GM19043 (cell line): ENCODE measurements around the gene OLFML2A.
A peak's percentile ranks its signal among the peaks of the same experiment; 100 is the strongest.
"Not testable (repeated sequence)": the region's sequence is repeated elsewhere in the genome, so short reads cannot be mapped to it uniquely, and the experiment has no call there.

Experiments used
- ATAC-seq: cut with Tn5 transposase; IDR thresholded peaks from one replicate; pipeline ENCODE4 v1.9.1; 2021; ENCODE audit warnings: low read depth; ENCODE audit not compliant: unreplicated experiment

The OLFML2A gene

DNA sequence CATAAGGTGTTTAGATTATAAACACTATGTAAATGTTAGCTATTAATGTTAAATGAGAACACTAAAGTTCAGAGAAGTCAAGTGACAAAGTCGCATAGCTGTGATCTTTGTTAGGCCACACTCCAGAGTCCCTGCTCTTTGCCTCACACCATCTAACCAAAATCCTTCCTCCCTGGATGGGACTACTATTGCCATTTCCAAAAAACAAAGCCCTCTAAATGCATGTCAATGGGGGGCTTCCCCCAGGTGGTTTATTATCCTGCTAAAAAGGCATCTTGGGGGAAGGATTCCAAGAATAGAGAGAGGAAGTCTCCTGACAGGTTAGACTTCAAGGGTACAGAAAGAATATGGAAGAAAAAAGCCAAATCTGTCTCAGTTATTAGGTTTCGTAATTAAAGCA, 16.2 kb upstream of the OLFML2A start:
- no peak for ATAC-seq

DNA sequence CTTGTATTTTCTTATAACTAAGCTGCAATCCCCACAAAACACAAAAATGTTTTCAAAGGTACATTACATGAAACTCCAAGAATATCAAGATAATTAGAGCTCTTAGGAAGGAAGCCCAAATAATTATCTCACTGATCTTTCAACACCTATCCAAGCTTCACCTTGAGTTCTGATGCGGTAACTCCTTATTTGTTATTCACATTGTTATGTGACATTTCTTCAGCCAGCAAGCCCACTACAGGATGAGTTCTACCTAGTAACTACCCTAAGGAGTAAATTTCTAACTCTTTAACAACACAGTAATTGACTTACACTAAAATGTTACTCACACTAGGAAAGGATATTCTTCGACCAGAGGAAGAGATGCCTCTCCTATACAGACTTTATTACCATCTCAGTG, 15.7 kb upstream of the OLFML2A start:
- no peak for ATAC-seq

DNA sequence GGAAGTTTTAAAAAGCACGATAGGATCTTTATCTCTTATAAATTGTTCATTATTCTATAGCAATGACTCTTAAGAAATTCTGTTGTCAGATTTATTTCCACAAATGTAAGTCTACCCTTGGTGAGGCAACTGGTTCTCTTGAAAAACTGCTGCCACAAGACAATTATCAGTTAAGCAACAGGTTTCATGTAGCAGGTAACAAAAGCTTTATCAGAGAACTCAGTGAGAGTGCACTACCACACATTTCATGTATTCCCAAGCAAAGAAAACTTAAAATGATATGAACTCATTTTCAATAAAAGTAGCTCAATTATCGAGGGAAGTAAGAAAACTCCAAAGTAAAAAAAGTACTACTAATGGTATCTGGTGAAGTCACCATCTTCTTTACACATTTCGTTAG, 15.2 kb upstream of the OLFML2A start:
- no peak for ATAC-seq

DNA sequence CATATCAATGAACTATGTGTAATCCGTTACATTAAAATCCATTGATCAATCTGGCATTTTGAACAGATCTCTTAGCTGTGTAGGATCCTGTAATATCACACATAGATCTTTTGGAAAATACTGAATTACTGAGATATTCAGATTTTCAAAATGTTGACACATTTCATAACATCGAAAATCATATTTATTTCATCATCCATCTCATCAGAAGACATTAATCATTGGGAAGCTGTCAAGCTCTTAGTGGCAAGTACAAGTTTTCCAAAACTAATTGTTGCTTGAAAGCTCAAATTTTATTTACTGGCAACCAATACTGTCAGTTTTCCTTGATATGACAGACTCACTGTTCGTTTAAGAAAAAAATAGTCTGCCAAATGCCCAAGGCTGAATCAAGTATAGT, 14.3 kb upstream of the OLFML2A start:
- no peak for ATAC-seq

DNA sequence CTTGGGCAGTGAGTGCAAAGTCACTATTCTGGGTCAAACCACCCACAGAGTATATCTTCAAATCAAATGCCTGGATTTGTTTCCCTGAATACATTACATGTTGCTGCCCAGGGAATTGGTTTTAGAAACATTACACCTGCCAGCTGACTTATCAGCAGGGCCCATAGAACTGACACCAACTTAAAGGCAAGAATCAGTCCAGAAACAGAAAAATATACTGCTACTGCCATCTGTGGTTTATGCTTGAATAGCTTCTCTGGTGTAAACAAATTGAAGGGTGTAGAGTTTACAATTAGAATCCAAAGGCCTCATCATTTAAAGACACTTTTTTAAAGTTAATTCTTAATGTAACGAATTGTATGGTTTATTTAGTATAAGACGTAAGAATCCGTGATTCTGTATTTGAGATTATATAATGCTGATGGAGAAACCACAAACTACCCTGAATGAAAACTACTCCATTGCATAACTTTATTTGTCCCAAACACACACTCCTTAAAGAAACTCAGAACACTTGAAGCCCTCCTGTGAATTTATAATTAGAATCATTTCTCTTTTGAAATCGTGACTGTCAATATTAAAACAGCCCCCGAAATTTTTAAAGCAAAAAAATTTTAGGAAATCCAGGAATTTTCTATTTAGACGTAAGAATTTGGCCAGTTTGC, 12.0 kb upstream of the OLFML2A start:
- no peak for ATAC-seq

DNA sequence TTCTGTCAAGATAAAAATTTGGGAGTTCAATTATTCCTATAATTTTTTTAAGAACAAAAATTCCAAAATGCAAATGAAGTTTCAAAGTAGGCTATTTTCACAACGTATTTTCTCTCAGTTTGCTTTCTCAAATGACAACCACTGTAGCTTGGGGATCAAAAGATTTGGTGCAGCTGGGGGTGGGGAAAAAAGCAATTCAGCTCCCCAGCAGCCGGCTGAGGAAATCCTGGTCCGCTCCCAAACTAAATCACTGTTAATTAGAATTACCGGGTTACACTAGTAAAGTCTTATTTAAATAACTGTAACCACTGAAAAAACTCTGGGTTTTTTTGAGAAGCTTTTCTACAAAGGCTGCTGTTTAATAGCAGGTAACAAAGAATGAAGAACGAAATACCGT, 11.5 kb upstream of the OLFML2A start:
- no peak for ATAC-seq

DNA sequence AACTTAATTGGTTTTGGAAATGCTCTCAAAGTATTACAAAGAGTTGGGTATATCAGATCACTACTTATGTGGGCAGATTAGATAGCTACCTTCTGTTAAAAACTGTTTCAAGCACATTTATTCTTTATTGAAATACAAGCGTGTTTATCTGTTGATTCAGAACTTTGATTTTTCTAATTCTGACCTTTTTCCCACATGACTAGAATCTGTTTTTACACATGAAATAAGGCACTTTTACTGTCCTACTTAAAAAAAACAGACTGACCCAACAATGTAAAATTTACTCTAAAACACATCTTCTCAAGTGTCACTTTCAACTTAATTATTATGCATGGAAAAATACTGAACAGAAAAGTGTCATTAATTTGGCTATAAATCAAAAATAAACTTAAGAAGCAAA, 10.6 kb upstream of the OLFML2A start:
- ATAC-seq = no peak

DNA sequence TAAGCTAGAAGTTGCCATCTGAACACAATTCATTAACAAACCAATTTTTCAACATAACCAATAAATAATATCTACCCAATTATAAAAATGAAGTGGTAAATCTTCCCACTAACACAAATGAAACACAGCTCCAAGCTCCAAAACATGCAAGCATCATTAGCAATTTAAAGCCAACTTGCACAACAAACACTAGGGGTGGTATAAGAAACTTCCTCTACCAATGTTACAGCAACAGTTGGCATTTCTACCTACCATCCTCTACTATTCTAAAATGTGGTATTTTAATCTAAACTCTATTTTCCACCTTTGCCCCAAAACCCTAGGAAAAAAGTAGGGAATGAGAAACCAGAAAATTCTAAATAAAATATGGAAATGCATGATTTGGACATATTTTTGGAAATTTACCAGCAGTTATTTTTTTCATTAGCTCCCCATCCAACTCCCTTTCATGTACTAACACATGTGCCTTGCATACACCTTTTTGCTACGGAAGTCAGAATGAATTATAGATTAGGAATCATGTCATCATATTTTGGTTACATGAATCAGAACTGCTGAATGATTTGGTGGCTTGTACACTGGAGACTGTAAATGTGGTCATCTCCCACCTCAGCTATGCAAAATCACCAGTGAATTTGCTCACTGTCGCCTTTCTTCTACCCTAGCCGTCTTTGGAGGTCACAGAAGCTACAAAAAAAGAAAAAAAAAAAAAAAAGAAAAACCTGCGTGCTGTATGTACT, 9.9 kb upstream of the OLFML2A start:
- ATAC-seq = no peak

DNA sequence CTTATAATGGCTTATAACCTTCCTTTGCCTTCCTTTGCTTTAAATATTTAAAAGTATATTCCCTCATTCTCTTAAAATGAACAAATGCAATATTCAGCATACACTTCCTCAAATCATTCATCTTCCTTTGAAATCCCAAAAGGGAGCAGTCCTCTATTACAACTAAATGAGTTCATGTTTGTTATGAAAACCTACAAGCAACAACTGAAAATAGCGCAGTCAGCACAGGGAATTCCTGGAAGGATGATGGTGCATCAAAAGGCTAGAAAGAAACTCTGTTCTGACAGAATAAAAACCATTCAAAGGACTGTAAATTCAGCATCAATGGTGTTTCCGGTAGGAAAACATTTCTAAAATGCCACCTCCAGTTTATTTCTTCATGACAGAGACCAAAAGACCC, 9.1 kb upstream of the OLFML2A start:
- ATAC-seq = no peak

DNA sequence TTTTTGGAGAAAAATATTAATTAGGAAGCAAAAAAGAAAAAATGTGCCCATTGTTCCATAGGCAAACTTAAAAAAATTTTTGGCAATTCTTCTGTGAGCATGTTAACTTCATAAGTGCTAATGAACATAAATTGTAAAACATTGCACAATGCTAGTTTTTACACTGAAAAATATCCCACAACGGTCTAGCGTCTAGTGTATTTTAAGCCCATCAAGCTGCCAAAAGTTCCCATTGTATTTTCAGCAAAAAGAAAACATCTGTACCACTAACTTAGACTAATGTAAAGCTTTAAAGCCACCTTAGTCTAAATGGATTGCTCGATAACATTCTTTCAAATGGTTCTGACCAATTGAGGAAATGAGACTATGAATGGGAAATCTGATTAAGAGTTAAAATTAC, 8.6 kb upstream of the OLFML2A start:
- no peak for ATAC-seq

DNA sequence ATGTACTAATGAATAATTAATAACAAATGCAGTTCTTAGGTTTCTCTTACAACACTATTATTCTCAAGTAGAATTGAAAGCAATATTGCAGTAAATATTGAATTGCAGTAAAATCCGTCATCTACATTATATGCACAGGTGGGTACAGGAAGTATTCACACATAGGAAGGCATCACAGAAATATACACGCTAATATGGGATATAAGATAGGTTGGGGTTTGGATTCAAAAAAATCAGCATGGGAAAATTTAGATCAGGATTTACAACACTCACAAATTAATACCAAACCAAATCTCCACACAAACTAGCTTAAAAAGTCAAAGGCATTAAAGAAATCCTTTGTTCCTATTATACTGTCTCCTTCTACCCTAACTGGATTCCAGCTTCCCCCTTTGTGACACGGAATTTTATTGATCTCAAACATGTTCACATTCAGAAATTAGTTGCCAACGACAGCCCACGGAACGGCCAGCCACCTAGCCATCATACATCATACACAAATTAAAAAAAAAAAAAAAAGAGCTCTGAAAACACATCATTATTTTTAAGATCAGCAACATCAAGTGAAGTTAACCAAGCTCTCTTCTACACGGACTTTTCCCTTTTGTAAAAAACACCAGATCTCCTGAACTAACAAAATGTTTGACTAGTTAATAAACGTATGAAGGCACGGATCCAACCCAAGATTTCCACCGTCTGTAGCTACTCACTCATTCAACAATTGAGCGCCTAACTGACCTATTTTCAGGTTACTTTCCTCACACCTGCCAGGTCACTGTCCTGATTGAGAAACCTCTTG, 8.0 kb upstream of the OLFML2A start:
- no peak for ATAC-seq

DNA sequence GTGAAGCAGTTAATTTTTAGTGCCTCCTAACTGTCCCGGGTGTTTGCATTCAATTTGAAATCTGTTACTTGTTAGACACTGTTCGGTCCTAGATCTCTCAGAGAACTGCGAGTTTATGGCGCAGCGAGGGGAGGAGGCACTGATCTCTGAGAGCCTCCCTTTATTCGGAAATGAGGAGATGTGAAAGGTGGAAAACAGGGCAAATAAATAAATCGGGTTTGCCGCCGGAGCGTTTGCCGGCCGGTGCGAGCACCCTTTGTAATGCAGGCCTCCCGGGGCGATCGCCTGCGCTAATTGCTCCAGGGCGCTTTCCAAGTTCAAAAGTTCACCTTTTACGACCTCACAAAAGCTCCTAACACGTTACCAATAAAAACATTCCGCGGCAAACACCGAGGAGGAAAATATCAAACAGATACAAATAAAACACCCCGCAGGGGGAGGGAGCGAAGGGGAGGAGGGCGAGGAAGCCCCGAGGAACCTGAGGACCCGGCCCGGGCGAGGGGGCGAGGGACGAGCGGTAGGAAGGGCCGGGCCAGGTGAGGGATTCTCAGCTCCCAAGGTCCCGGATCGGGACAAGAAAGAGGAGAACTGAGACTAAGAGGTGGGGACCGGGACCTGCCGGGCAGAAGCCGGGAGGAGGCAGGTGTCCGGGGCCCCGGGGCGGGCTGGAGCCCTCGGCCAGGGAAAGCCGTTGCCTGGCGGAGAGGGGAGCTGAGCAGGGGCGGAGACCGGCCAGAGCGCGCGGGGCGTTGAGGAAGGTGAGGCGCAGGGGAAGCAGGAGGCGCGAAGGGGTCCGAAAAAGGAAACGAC, 7.2 kb upstream of the OLFML2A start:
- ATAC-seq = no peak

DNA sequence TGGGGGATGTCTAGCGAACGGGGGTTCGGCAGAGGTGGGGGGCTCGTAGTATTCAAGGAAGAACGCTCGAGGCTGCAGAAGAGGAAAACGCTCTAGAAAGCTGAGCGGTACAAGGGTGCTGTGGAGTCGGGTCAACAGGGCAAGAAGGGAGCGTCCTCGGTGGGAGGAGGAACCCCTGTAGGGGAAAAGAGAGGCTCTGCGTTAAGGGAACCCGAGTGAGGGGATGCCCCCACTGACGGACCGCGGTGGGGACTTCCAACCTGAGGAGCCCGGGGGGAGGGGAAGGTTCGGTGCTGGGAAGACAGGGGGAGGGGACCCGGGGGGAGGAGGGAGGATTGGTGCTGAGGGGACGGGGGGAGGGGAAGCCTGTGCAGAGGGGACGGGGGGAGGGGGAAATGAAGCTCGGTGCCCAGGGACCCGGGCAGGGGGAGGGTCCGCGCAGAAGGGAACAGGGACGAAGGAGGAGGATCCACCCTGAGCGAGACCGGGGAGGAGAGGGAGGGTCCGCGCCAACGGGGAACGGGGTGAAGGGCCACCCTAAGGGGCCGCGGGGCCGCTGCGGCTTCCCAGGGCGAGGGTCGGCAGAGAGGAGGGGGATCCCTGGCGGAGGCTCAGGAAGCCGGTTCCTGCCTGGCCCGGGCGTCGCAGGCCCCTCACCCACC, 6.4 kb upstream of the OLFML2A start:
- ATAC-seq = no peak

DNA sequence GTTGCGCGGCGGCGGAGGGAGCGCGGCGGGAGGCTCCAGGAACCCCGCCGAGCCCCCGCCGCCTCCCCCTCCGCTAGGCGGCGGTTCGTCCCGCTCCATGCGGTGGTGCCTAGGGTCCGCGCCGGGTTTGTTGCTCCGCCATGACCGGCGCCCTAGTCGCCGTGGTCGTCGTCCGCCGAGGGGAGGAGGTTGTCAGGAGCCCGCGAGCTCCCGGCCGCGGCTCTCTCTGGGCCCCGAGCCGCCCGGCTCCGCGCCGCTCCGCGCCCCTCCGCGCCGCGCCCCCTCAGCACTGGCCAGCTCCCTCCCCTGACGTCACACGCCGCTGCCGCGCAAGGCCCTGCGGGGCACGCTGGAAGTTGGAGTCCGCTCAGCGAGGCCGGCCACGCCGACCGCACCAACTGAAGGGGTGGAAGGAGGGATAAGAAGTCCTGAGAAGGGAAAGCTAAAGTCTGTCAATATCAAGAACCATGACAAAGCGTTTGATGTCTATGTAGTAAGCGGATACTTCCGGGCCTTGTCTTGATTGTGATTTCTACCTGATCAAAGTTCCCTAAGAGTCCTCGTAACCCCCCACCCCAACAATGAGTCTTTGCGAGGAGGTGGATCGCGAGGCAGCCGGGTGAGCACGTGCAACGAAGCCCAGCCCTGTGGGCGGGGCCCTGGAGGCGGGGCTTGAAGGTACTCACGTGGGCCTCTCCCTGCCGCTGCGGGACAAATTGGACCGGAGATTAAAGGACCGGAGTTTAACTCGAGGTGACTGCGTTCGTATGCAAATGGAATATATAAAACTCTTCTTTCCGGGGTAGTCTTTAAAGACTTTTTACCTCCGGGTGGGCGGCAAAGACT, 5.7 kb upstream of the OLFML2A start, which contains the start of gene NR6A1:
Gene NR6A1 (minus strand): TSS at position 291 of the 846 bp plus-strand sequence.
- peak; percentile 79 for ATAC-seq

DNA sequence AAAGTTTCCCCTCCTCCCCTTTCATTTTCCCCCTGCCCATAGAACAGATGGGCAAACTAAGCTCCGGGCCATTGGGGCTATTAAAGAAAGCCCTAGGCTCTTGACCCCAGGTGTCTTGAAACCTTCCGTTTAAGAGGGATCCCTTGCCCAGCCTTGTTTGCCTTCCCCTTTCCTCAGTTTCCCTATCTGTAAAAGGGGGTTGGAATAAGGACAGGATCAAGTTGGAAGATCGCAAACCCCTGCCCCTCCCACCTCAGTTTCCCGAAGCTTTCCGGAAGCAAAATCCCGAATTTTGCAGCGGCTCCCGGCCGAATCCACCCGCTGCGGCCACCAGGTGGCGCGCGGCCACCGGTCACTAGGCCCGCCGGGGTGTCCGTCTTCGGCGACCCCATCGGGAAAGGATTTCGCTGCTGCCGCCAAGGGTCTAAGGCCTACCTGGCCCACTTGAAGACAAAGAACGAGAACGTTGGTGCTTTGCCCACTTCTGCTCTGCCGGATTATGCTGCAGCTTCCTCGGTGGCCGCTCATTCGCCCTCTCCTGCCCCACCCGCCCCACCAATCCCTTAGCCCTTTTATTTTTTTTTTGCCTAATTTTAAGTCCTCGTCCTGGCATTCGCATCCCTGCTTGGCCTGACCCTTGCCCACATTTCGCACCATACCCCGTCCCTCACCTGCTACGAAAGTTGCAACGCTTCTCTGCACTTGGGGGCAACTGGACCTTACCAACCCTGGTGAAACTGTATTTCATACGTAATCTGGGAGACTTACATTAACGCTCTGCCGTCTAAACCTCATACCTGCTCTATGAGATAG, 4.9 kb upstream of the OLFML2A start:
- ATAC-seq = no peak

DNA sequence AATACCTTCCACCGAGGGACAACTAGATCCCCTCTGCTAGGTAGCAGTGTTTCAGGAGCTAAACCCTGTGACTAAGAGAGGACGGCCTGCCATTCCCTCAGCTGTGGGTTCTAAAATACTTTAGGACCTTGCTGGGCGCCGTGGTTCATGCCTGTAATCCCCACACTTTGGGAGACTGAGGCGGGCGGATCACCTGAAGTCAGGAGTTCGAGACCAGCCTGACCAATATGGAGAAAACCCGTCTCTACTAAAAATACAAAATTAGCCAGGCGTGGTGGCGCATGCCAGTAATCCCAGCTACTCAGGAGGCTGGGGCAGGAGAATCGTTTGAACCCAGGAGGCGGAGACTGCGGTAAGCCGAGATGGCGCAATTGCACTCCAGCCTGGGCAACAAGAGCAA, 4.1 kb upstream of the OLFML2A start:
- ATAC-seq = not testable (repeated sequence)

DNA sequence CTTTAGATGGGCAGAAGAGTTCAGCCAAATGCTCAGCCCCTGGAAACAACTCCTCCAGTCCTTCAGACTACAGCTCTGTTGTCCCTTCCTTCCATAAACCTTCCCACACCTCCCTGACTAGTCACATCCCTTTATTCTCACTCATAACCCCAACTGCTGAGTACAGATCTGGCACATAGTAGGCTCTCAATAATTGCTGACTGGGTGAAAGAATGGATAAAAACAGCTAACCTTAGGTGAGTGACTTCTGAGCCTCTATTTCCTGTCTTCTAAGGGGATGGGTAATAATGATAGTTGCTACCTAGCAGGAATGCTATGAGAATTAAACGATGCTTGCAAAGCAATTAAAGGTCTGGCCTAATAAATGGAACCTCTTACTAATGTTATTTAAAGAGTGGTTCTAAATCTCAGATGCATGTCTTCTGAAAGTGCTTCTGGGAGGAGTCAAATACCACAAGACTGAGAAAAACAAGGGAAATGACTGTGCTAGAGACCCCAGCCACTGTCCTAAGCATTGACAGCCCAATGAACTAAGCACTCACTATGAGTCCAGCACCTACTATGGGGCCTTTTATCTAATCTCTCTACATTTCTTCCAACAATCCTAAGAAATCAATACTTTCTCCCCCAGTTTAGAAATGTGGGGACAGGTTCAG, 3.3 kb upstream of the OLFML2A start:
- no peak for ATAC-seq
